IMR-90 (cell line): ENCODE results near the gene C11orf68. TPM values are rescaled to one million over a fixed set of nuclear protein-coding genes. Genes with fewer than 3 reads are reported as not detected.

ENCODE experiments used
- ATAC-seq: fragments of 200-7000 bp; cut with Tn5 transposase; 2 replicates; pipeline ENCODE4 v1.9.1; 2020; ENCODE audit warnings: low read depth, mild to moderate bottlenecking, moderate library complexity
- BruUV-seq: library from RNA; stranded (reverse); fragments of 400-500 nt; replicated peaks from 2 replicates; lab custom pipeline; 2021; lab: Mats Ljungman, UMichigan
- CTCF ChIA-PET: fragments of 300-600 bp; formaldehyde crosslinking; extraction: SDS; loops from one replicate; lab custom pipeline; 2021; ENCODE audit warnings: antibody characterized with exemption; lab: Yijun Ruan, JAX
- POLR2A ChIA-PET: fragments of 300-600 bp; sonication (Branson Sonifier 250); formaldehyde crosslinking; loops from one replicate; lab custom pipeline; 2022; ENCODE audit warnings: antibody characterized with exemption; ENCODE audit not compliant: unreplicated experiment; lab: Charles Lee
- DNase-seq: peaks from one replicate; pipeline ENCODE4 v3.0.0; 2013
- H2AFZ ChIP-seq: replicated peaks from 2 replicates; pipeline ENCODE3; 2013; ENCODE audit warnings: low read length, mild to moderate bottlenecking; ENCODE audit not compliant: poor library complexity
- H2AK5ac ChIP-seq: 2 replicates; pipeline ENCODE4 v1.6.1; 2013; ENCODE audit warnings: low read depth, low read length, inconsistent platforms
- H2AK9ac ChIP-seq: replicated peaks from 2 replicates; pipeline ENCODE3; 2013; ENCODE audit warnings: mild to moderate bottlenecking, low read depth, low read length, moderate library complexity; ENCODE audit not compliant: poor library complexity
- H2BK120ac ChIP-seq: 2 replicates; pipeline ENCODE4 v1.6.1; 2013; ENCODE audit warnings: low read depth, low read length, inconsistent platforms
- H2BK15ac ChIP-seq: 3 replicates; pipeline ENCODE4 v1.6.1; 2013; ENCODE audit warnings: low read depth, low read length, inconsistent platforms
- H2BK20ac ChIP-seq: 2 replicates; pipeline ENCODE4 v1.6.1; 2013; ENCODE audit warnings: low read depth, mild to moderate bottlenecking, inconsistent platforms, low read length, moderate library complexity
- H2BK5ac ChIP-seq: 2 replicates; pipeline ENCODE4 v1.6.1; 2013; ENCODE audit warnings: mild to moderate bottlenecking, low read depth, low read length, inconsistent platforms; ENCODE audit not compliant: poor library complexity, severe bottlenecking
- H3K14ac ChIP-seq: replicated peaks from 2 replicates; pipeline ENCODE4 v1.6.1; 2013; ENCODE audit warnings: low read depth, low read length, inconsistent platforms
- H3K18ac ChIP-seq: 2 replicates; pipeline ENCODE4 v1.6.1; 2013; ENCODE audit warnings: low read depth, low read length, control low read depth
- H3K23ac ChIP-seq: 2 replicates; pipeline ENCODE4 v1.6.1; 2013; ENCODE audit warnings: low read depth, low read length, inconsistent platforms
- H3K27ac ChIP-seq: 2 replicates; pipeline ENCODE4 v1.5.1; 2013; ENCODE audit warnings: mild to moderate bottlenecking, control low read depth, low read length; ENCODE audit not compliant: insufficient read depth
- H3K27me3 ChIP-seq: 2 replicates; pipeline ENCODE4 v1.6.1; 2013; ENCODE audit warnings: low read length; ENCODE audit not compliant: control insufficient read depth, insufficient read depth
- H3K36me3 ChIP-seq: 2 replicates; pipeline ENCODE4 v1.6.1; 2013; ENCODE audit warnings: low read length, mixed read lengths; ENCODE audit not compliant: control insufficient read depth, insufficient read depth
- H3K4ac ChIP-seq: 2 replicates; pipeline ENCODE4 v1.6.1; 2013; ENCODE audit warnings: low read depth, low read length, inconsistent platforms
- H3K4me1 ChIP-seq: 2 replicates; pipeline ENCODE4 v1.6.1; 2013; ENCODE audit warnings: low read length, mixed read lengths; ENCODE audit not compliant: control insufficient read depth, insufficient read depth
- H3K4me2 ChIP-seq: 2 replicates; pipeline ENCODE4 v1.6.1; 2013; ENCODE audit warnings: low read depth, mild to moderate bottlenecking, control low read depth, low read length, moderate library complexity
- H3K4me3 ChIP-seq: 2 replicates; pipeline ENCODE4 v1.5.1; 2013; ENCODE audit warnings: low read depth, mild to moderate bottlenecking, control low read depth, low read length, moderate library complexity; ENCODE audit not compliant: insufficient read depth
- H3K56ac ChIP-seq: 2 replicates; pipeline ENCODE4 v1.6.1; 2013; ENCODE audit warnings: low read length, inconsistent platforms; ENCODE audit not compliant: insufficient read depth; ENCODE audit errors: extremely low read depth
- H3K79me1 ChIP-seq, 2 experiments: 2 replicates each; pipeline ENCODE4 v1.6.1; 2013; ENCODE audit warnings: low read length in 2 of 2, inconsistent platforms in 1 of 2, low read depth in 1 of 2
- H3K9ac ChIP-seq: 2 replicates; pipeline ENCODE4 v1.6.1; 2013; ENCODE audit warnings: low read depth, low read length, control low read depth
- H3K9me1 ChIP-seq: 2 replicates; pipeline ENCODE4 v1.6.1; 2013; ENCODE audit warnings: low read length, inconsistent platforms; ENCODE audit not compliant: insufficient read depth
- H3K9me3 ChIP-seq: 2 replicates; pipeline ENCODE4 v1.6.1; 2013; ENCODE audit warnings: low read length; ENCODE audit not compliant: control insufficient read depth, insufficient read depth
- H4K20me1 ChIP-seq: 2 replicates; pipeline ENCODE4 v1.6.1; 2013; ENCODE audit warnings: low read length, inconsistent platforms; ENCODE audit not compliant: insufficient read depth
- H4K5ac ChIP-seq: 2 replicates; pipeline ENCODE4 v1.6.1; 2013; ENCODE audit warnings: mild to moderate bottlenecking, low read depth, low read length, control low read depth
- H4K8ac ChIP-seq, 2 experiments: 2 replicates each; pipeline ENCODE4 v1.6.1; 2013; ENCODE audit warnings: low read depth in 2 of 2, low read length in 2 of 2, control low read depth in 1 of 2, inconsistent platforms in 1 of 2
- H4K91ac ChIP-seq: 2 replicates; pipeline ENCODE4 v1.6.1; 2013; ENCODE audit warnings: low read depth, low read length, inconsistent platforms; ENCODE audit not compliant: insufficient read depth
- CTCF ChIP-seq: conservative IDR thresholded peaks from 2 replicates; pipeline ENCODE4 v1.5.1; 2012; ENCODE audit warnings: mild to moderate bottlenecking, low read depth, low read length, improper control_type of control experiment
- FOS ChIP-seq: fragments of 150-350 bp; IDR thresholded peaks from 2 replicates; pipeline ENCODE4 v1.6.1; 2016; ENCODE audit warnings: low read depth, low read length
- MXI1 ChIP-seq: IDR thresholded peaks from 2 replicates; pipeline ENCODE4 v1.6.1; 2012; ENCODE audit warnings: low read depth, mild to moderate bottlenecking, low read length, moderate library complexity, borderline replicate concordance
- RCOR1 ChIP-seq: IDR thresholded peaks from 2 replicates; pipeline ENCODE4 v1.6.1; 2012; ENCODE audit warnings: mild to moderate bottlenecking, low read length, improper control_type of control experiment; ENCODE audit not compliant: insufficient replicate concordance
- RFX5 ChIP-seq: IDR thresholded peaks from 2 replicates; pipeline ENCODE4 v1.8.0; 2012; ENCODE audit warnings: low read depth, mild to moderate bottlenecking, low read length, moderate library complexity
- SMC3 ChIP-seq: fragments of 150-350 bp; IDR thresholded peaks from 2 replicates; pipeline ENCODE4 v1.6.1; 2016; ENCODE audit warnings: low read depth, mild to moderate bottlenecking, antibody characterized with exemption, low read length, moderate library complexity
- WGBS, 2 experiments: methylation state at CpG; one replicate each; pipeline versions ENCODE4 v1.1.5 to v1.1.7; 2013; ENCODE audit warnings: missing lambda C conversion rate in 2 of 2; ENCODE audit not compliant: insufficient read length in 1 of 2; ENCODE audit errors: extremely low coverage in 2 of 2; 5-methylcytosine and 5-hydroxymethylcytosine counted together
- dilution Hi-C: fragments of 300-500 bp; cut with HindIII; formaldehyde crosslinking; loops from one replicate; pipeline ENCODE4 v1.14.3; 2018; ENCODE audit warnings: low sequenced_read_pairs; ENCODE audit not compliant: unreplicated experiment
- in situ Hi-C: fragments of 300-500 bp; cut with MboI; formaldehyde crosslinking; loops from 3 replicates; pipeline ENCODE4 v1.14.3; 2019; ENCODE audit warnings: low sequenced_read_pairs, inconsistent platforms, mixed read lengths
- intact Hi-C: fragments of 100-400 bp; cut with micrococcal nuclease; formaldehyde crosslinking; loops from 2 replicates; pipeline ENCODE4 v1.10.0; 2022
- polyA plus RNA-seq, 3 experiments: library from polyadenylated mRNA; depleted of rRNA; stranded (reverse); fragments of >200 nt; gene quantifications; 2 replicates each; pipeline ENCODE4 v1.2.3, GENCODE V29; 2012; ENCODE audit warnings: low replicate concordance in 1 of 3
- total RNA-seq: library from RNA; depleted of rRNA; stranded (reverse); fragments of >200 nt; gene quantifications from 2 replicates; pipeline ENCODE4 v1.2.3, GENCODE V29; 2012
- TF ChIP-seq, protein P1 (sequence below): fragments of 150-350 bp; IDR thresholded peaks from 2 replicates; pipeline ENCODE4 v1.6.1; 2016; ENCODE audit warnings: low read depth, mild to moderate bottlenecking, low read length, moderate library complexity, borderline replicate concordance

C11orf68 gene
- total and polyA plus RNA-seq, 2 of the 4 experiments (the other 2 are of a cell fraction): 20.3 to 104 TPM

GRCh38 chr11:65885231-65885630 lies 33.6 kb downstream of the C11orf68 start:
- 90% methylated on average over 6 of the region's 7 CpGs; no CpG with 5 or more reads in 1 of the 2 experiments for WGBS, 2 experiments
- Histone ChIP-seq H3K9ac (no peak overlapping the region), H2AFZ (no peak overlapping the region), H3K23ac (no peak overlapping the region), H3K9me3 (no peaks in the 10 kb centered on the region), H3K18ac (no peak overlapping the region), H4K8ac (no peak overlapping the region), H4K20me1 (peaks cover 21% of the 10 kb centered on the region), H2AK9ac (no peak overlapping the region), H4K91ac (no peak overlapping the region), H2BK5ac (no peak overlapping the region), H4K5ac (no peak overlapping the region), H3K27me3 (no peaks in the 10 kb centered on the region), H3K4me3 (no peak overlapping the region), H3K56ac (no peak overlapping the region), H3K14ac (no peak overlapping the region), H3K4ac (no peak overlapping the region), H2BK20ac (no peak overlapping the region), H3K79me1 (peaks cover 9 to 58% of the 10 kb centered on the region in 2 experiments), H3K36me3 (peaks cover 40% of the 10 kb centered on the region), H2BK120ac (no peak overlapping the region), H3K4me1 (peaks cover 9% of the 10 kb centered on the region), H3K9me1 (peaks cover 5% of the 10 kb centered on the region; the same call in 1 of the 2 replicates), H3K4me2 (no peak overlapping the region), H2BK15ac (no peak overlapping the region), H3K27ac (no peak overlapping the region), H2AK5ac (no peak overlapping the region)
- BruUV-seq: no TSS peak
- ChIA-PET CTCF (interaction anchor here (0.6 to 1.5 kb wide), 10 partner anchors 11 to 100 kb away, joined by 3 to 14 read pairs (median 4); partner anchors contain the start of genes EFEMP2 and MUS81), POLR2A (interaction anchor here (0.6 to 0.7 kb wide), 2 partner anchors 15 to 29 kb away, joined by 3 to 15 read pairs; partner anchors contain the start of gene FOSL1)
- ATAC-seq (no peak), DNase-seq (no peak)
- intact Hi-C loops (no loop called here), in situ Hi-C loops (no loop called here), dilution Hi-C loops (no loop called here)
- TF ChIP-seq FOS (no peak), RFX5 (no peak), RCOR1 (no peak), CTCF (no peak), MXI1 (no peak), SMC3 (no peak)
- TF ChIP-seq, protein P1, sequence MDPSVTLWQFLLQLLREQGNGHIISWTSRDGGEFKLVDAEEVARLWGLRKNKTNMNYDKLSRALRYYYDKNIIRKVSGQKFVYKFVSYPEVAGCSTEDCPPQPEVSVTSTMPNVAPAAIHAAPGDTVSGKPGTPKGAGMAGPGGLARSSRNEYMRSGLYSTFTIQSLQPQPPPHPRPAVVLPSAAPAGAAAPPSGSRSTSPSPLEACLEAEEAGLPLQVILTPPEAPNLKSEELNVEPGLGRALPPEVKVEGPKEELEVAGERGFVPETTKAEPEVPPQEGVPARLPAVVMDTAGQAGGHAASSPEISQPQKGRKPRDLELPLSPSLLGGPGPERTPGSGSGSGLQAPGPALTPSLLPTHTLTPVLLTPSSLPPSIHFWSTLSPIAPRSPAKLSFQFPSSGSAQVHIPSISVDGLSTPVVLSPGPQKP: no peak
